Parathyroid adenoma (tissue), 2 donors: ENCODE measurements around the gene FAM174B.

Experiments
- H2AFZ ChIP-seq: fragments of 300-600 bp; sonication (generic); one replicate; pipeline ENCODE4 v1.7.0; 2017; ENCODE audit warnings: antibody characterized with exemption, mild to moderate bottlenecking
- H3K27ac ChIP-seq: fragments of 300-600 bp; sonication (generic); one replicate; pipeline ENCODE4 v1.7.0; 2017
- H3K27me3 ChIP-seq: fragments of 300-600 bp; sonication (generic); one replicate; pipeline ENCODE4 v1.7.0; 2017; ENCODE audit warnings: low read length; ENCODE audit not compliant: control insufficient read depth, insufficient read depth
- H3K36me3 ChIP-seq: fragments of 300-600 bp; sonication (generic); one replicate; pipeline ENCODE4 v1.7.0; 2017; ENCODE audit warnings: low read length; ENCODE audit not compliant: control insufficient read depth, insufficient read depth
- H3K4me1 ChIP-seq: fragments of 300-600 bp; sonication (generic); one replicate; pipeline ENCODE4 v1.7.0; 2017; ENCODE audit warnings: control low read depth
- H3K4me2 ChIP-seq: fragments of 300-600 bp; sonication (generic); one replicate; pipeline ENCODE4 v1.7.0; 2017; ENCODE audit warnings: low read length
- H3K4me3 ChIP-seq: fragments of 300-600 bp; sonication (generic); one replicate; pipeline ENCODE4 v1.7.0; 2017; ENCODE audit warnings: low read depth, low read length
- H3K79me2 ChIP-seq: fragments of 300-600 bp; sonication (generic); one replicate; pipeline ENCODE4 v1.7.0; 2017; ENCODE audit warnings: control low read depth
- H3K9ac ChIP-seq: fragments of 300-600 bp; sonication (generic); one replicate; pipeline ENCODE4 v1.7.0; 2017; ENCODE audit warnings: mild to moderate bottlenecking
- H3K9me3 ChIP-seq: fragments of 300-600 bp; sonication (generic); one replicate; pipeline ENCODE4 v1.7.0; 2017; ENCODE audit warnings: low read length; ENCODE audit not compliant: control insufficient read depth
- CTCF ChIP-seq: fragments of 300-600 bp; sonication (generic); IDR thresholded peaks from one replicate; pipeline ENCODE4 v1.7.0; 2017; ENCODE audit warnings: antibody characterized with exemption, mild to moderate bottlenecking
- donor health status: primary hyperparathyroidism.

Gene FAM174B

GRCh38 chr15:92643849-92644815 is 11.4 kb downstream of the FAM174B start:
- Histone ChIP-seq H3K27me3 (no peaks in the 10 kb centered on the region), H2AFZ (no peak overlapping the region), H3K9ac (no peak overlapping the region), H3K27ac (no peak overlapping the region), H3K4me3 (no peak overlapping the region), H3K4me1 (no peaks in the 10 kb centered on the region), H3K9me3 (no peaks in the 10 kb centered on the region), H3K36me3 (no peaks in the 10 kb centered on the region), H3K4me2 (no peak overlapping the region), H3K79me2 (no peaks in the 10 kb centered on the region)
- no peak for TF ChIP-seq CTCF

- TF ChIP-seq CTCF = no peak
- no peak overlapping the region for H3K9ac ChIP-seq
- no peaks in the 10 kb centered on the region for H3K4me1 ChIP-seq
- no peak overlapping the region for H3K4me3 ChIP-seq
- H3K27me3 ChIP-seq = no peaks in the 10 kb centered on the region
- no peak overlapping the region for H2AFZ ChIP-seq
- H3K27ac ChIP-seq = no peak overlapping the region
- no peak overlapping the region for H3K4me2 ChIP-seq
- H3K79me2 ChIP-seq = no peaks in the 10 kb centered on the region
- no peaks in the 10 kb centered on the region for H3K9me3 ChIP-seq
- H3K36me3 ChIP-seq = no peaks in the 10 kb centered on the region
Measured at GRCh38 chr15:92638709-92639365, 16.7 kb downstream of the FAM174B start.

GRCh38 chr15:92638291-92638708 is 17.3 kb downstream of the FAM174B start:
- Histone ChIP-seq H3K9me3 (no peaks in the 10 kb centered on the region), H3K4me1 (no peaks in the 10 kb centered on the region), H2AFZ (no peak overlapping the region), H3K79me2 (no peaks in the 10 kb centered on the region), H3K9ac (no peak overlapping the region), H3K27ac (no peak overlapping the region), H3K4me3 (no peak overlapping the region), H3K4me2 (no peak overlapping the region), H3K36me3 (no peaks in the 10 kb centered on the region), H3K27me3 (no peaks in the 10 kb centered on the region)
- no peak for TF ChIP-seq CTCF

- no peaks in the 10 kb centered on the region for H3K9me3 ChIP-seq
- H3K4me1 ChIP-seq = no peaks in the 10 kb centered on the region
- H3K9ac ChIP-seq = no peak overlapping the region
- H3K4me2 ChIP-seq = no peak overlapping the region
- TF ChIP-seq CTCF = no peak
- no peak overlapping the region for H2AFZ ChIP-seq
- H3K36me3 ChIP-seq = no peaks in the 10 kb centered on the region
- H3K27ac ChIP-seq = no peak overlapping the region
- no peaks in the 10 kb centered on the region for H3K79me2 ChIP-seq
- H3K4me3 ChIP-seq = no peak overlapping the region
- H3K27me3 ChIP-seq = no peaks in the 10 kb centered on the region
Measured at GRCh38 chr15:92637626-92638025, 17.9 kb downstream of the FAM174B start.
